HepG2 (cell line): ENCODE results near the gene METTL1. TPM values are rescaled to one million over a fixed set of nuclear protein-coding genes. Genes with fewer than 3 reads are reported as not detected.

ENCODE experiments used
- CBFB ChIP-seq: sonication (generic); formaldehyde crosslinking; IDR thresholded peaks from 2 replicates; pipeline ENCODE4 v1.4.0; 2020; ENCODE audit warnings: missing genetic modification reagents
- JDP2 ChIP-seq: sonication (generic); formaldehyde crosslinking; IDR thresholded peaks from 2 replicates; pipeline ENCODE4 v1.8.1; 2022; ENCODE audit warnings: missing genetic modification reagents, borderline replicate concordance
- NKX3-1 ChIP-seq: sonication (generic); formaldehyde crosslinking; IDR thresholded peaks from 2 replicates; pipeline ENCODE4 v1.5.0; 2020; ENCODE audit warnings: missing genetic modification reagents
- POGZ ChIP-seq: sonication (generic); formaldehyde crosslinking; IDR thresholded peaks from 2 replicates; pipeline ENCODE4 v1.4.0; 2020; ENCODE audit warnings: mild to moderate bottlenecking, missing genetic modification reagents
- SOX6 ChIP-seq, 2 experiments: fragments of 450-650 bp in 1 of 2; sonication (generic) in 1 of 2; formaldehyde crosslinking in 1 of 2; IDR thresholded peaks; 2 replicates each; pipeline versions ENCODE4 v1.4.0 to v1.6.1; 2017 to 2020; ENCODE audit warnings: antibody characterized with exemption in 1 of 2, mild to moderate bottlenecking in 1 of 2, missing genetic modification reagents in 1 of 2
- TCF12 ChIP-seq, 2 experiments: fragments of 450-650 bp in 1 of 2; sonication (generic) in 1 of 2; formaldehyde crosslinking in 1 of 2; IDR thresholded peaks; 2 replicates each; pipeline versions ENCODE4 v1.6.1 to v1.8.0; 2017 to 2022; ENCODE audit warnings: antibody characterized with exemption in 1 of 2, mild to moderate bottlenecking in 1 of 2, missing genetic modification reagents in 1 of 2, moderate library complexity in 1 of 2
- ZFP82 ChIP-seq: sonication (generic); formaldehyde crosslinking; IDR thresholded peaks from 2 replicates; pipeline ENCODE4 v1.5.1; 2020; ENCODE audit warnings: mild to moderate bottlenecking, missing genetic modification reagents, borderline replicate concordance
- ZNF30 ChIP-seq: sonication (generic); formaldehyde crosslinking; IDR thresholded peaks from 2 replicates; pipeline ENCODE4 v1.5.0; 2020; ENCODE audit warnings: mild to moderate bottlenecking, missing genetic modification reagents
- ZNF367 ChIP-seq: sonication (generic); formaldehyde crosslinking; IDR thresholded peaks from 2 replicates; pipeline ENCODE4 v1.4.0; 2020; ENCODE audit warnings: missing genetic modification reagents, borderline replicate concordance
- ZNF557 ChIP-seq: sonication (generic); formaldehyde crosslinking; IDR thresholded peaks from 2 replicates; pipeline ENCODE4 v1.4.0; 2020; ENCODE audit warnings: missing genetic modification reagents
- polyA plus RNA-seq, 8 experiments: library from polyadenylated mRNA; depleted of rRNA in 3 of 8; stranded (reverse) in 7 of 8; unstranded in 1 of 8; fragments of >200 nt; fragmentation: Illumina TruSeq in 4 of 8; extraction: Trizol in 4 of 8; gene quantifications; 2 replicates each; pipeline versions ENCODE4 v1.2.1 to v1.2.3, GENCODE V29; 2011 to 2016; ENCODE audit warnings: low read depth in 4 of 8, missing spikeins in 1 of 8, mixed read lengths in 1 of 8; ENCODE audit not compliant: insufficient read depth in 1 of 8
- total RNA-seq, 5 experiments: library from RNA; depleted of rRNA; stranded (reverse); fragments of >200 nt; fragmentation: Illumina TruSeq; extraction: Trizol; gene quantifications; 2 replicates each; pipeline ENCODE4 v1.2.3, GENCODE V29; 2016; ENCODE audit warnings: low read depth in 1 of 5
- TF ChIP-seq, protein P1 (sequence below): fragments of 450-650 bp; IDR thresholded peaks from 2 replicates; pipeline ENCODE4 v1.6.1; 2017
- TF ChIP-seq, protein P2 (sequence below): sonication (generic); formaldehyde crosslinking; IDR thresholded peaks from 2 replicates; pipeline ENCODE4 v1.4.0; 2020; ENCODE audit warnings: missing genetic modification reagents, borderline replicate concordance
- TF ChIP-seq, protein P3 (sequence below): IDR thresholded peaks from 2 replicates; pipeline ENCODE4 v1.6.1; 2016; ENCODE audit warnings: low read depth, missing genetic modification reagents, missing compliant biosample characterization
- TF ChIP-seq, protein P4 (sequence below): sonication (generic); formaldehyde crosslinking; IDR thresholded peaks from 2 replicates; pipeline ENCODE4 v1.8.1; 2023; ENCODE audit warnings: missing genetic modification reagents, inconsistent platforms, borderline replicate concordance
- TF ChIP-seq, protein P5 (sequence below): sonication (generic); formaldehyde crosslinking; IDR thresholded peaks from 2 replicates; pipeline ENCODE4 v1.8.0; 2022; ENCODE audit warnings: mild to moderate bottlenecking, missing genetic modification reagents

METTL1 gene
- total and polyA plus RNA-seq, 2 of the 13 experiments (the other 11 are each of a cell fraction or from before 2014, with no cell fraction given): 34.7 to 36.9 TPM

DNA sequence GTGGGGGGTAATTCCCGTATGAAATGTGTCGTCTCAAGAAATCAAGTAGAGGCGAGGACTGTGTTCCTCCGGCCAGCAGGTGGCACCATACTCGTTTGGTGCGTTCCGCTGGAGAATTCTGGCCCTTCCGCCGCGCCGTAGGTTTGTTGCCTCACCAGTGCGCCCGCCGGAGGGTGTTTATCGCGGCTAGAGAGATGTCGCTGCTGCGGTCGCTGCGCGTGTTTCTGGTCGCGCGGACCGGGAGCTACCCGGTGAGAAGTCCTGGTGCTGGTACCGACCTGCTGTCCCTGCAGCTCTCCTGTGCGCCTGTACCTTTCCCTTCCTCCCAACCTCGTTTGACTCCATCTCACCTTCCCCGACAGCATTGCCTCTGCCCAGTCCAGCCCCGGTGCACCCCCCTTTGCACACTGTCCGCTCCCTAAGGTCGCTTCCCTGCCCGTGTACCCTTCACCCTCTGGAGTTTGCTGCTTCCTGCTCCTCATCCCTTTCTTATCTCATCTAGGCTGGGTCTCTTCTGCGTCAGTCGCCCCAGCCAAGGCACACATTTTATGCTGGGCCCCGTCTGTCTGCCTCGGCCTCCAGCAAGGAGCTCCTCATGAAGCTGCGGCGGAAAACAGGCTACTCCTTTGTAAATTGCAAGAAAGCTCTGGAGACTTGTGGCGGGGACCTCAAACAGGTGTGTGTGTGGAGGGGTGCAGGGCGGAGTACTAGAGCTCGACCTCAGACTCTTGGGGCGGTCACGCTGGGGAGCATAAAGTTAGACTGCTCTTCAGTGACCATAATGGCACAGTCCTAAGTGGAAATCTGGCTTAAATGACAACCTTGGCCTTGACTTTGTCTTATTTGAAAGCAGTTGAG is 10.9 kb upstream of the METTL1 start, which contains the start of gene TSFM (continued):
- TF ChIP-seq, protein P1, sequence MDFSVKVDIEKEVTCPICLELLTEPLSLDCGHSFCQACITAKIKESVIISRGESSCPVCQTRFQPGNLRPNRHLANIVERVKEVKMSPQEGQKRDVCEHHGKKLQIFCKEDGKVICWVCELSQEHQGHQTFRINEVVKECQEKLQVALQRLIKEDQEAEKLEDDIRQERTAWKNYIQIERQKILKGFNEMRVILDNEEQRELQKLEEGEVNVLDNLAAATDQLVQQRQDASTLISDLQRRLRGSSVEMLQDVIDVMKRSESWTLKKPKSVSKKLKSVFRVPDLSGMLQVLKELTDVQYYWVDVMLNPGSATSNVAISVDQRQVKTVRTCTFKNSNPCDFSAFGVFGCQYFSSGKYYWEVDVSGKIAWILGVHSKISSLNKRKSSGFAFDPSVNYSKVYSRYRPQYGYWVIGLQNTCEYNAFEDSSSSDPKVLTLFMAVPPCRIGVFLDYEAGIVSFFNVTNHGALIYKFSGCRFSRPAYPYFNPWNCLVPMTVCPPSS: no peak
- TF ChIP-seq, protein P2, sequence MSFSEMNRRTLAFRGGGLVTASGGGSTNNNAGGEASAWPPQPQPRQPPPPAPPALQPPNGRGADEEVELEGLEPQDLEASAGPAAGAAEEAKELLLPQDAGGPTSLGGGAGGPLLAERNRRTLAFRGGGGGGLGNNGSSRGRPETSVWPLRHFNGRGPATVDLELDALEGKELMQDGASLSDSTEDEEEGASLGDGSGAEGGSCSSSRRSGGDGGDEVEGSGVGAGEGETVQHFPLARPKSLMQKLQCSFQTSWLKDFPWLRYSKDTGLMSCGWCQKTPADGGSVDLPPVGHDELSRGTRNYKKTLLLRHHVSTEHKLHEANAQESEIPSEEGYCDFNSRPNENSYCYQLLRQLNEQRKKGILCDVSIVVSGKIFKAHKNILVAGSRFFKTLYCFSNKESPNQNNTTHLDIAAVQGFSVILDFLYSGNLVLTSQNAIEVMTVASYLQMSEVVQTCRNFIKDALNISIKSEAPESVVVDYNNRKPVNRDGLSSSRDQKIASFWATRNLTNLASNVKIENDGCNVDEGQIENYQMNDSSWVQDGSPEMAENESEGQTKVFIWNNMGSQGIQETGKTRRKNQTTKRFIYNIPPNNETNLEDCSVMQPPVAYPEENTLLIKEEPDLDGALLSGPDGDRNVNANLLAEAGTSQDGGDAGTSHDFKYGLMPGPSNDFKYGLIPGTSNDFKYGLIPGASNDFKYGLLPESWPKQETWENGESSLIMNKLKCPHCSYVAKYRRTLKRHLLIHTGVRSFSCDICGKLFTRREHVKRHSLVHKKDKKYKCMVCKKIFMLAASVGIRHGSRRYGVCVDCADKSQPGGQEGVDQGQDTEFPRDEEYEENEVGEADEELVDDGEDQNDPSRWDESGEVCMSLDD (CRISPR knock-in tag): no peak
- TF ChIP-seq ZNF367 (CRISPR knock-in tag) (no peak), TCF12 (IDR thresholded peaks at IDR 0.05) (no peak), TCF12 (CRISPR knock-in tag; IDR thresholded peaks at IDR 0.05) (peak; percentile 57; the same call in 1 of the 2 replicates), CBFB (CRISPR knock-in tag) (peak; percentile 85), ZNF30 (CRISPR knock-in tag) (0 out of 2 replicates have a peak, but pooled peaks have one; percentile 63), ZNF557 (CRISPR knock-in tag) (0 out of 2 replicates have a peak, but pooled peaks have one; percentile 55), ZFP82 (peak; percentile 80; the same call in 1 of the 2 replicates), JDP2 (CRISPR knock-in tag) (no peak), POGZ (peak; percentile 97), SOX6 (IDR thresholded peaks at IDR 0.05) (no peak), SOX6 (CRISPR knock-in tag; IDR thresholded peaks at IDR 0.05) (peak; percentile 78), NKX3-1 (CRISPR knock-in tag) (0 out of 2 replicates have a peak, but pooled peaks have one; percentile 65)
- TF ChIP-seq, protein P3, sequence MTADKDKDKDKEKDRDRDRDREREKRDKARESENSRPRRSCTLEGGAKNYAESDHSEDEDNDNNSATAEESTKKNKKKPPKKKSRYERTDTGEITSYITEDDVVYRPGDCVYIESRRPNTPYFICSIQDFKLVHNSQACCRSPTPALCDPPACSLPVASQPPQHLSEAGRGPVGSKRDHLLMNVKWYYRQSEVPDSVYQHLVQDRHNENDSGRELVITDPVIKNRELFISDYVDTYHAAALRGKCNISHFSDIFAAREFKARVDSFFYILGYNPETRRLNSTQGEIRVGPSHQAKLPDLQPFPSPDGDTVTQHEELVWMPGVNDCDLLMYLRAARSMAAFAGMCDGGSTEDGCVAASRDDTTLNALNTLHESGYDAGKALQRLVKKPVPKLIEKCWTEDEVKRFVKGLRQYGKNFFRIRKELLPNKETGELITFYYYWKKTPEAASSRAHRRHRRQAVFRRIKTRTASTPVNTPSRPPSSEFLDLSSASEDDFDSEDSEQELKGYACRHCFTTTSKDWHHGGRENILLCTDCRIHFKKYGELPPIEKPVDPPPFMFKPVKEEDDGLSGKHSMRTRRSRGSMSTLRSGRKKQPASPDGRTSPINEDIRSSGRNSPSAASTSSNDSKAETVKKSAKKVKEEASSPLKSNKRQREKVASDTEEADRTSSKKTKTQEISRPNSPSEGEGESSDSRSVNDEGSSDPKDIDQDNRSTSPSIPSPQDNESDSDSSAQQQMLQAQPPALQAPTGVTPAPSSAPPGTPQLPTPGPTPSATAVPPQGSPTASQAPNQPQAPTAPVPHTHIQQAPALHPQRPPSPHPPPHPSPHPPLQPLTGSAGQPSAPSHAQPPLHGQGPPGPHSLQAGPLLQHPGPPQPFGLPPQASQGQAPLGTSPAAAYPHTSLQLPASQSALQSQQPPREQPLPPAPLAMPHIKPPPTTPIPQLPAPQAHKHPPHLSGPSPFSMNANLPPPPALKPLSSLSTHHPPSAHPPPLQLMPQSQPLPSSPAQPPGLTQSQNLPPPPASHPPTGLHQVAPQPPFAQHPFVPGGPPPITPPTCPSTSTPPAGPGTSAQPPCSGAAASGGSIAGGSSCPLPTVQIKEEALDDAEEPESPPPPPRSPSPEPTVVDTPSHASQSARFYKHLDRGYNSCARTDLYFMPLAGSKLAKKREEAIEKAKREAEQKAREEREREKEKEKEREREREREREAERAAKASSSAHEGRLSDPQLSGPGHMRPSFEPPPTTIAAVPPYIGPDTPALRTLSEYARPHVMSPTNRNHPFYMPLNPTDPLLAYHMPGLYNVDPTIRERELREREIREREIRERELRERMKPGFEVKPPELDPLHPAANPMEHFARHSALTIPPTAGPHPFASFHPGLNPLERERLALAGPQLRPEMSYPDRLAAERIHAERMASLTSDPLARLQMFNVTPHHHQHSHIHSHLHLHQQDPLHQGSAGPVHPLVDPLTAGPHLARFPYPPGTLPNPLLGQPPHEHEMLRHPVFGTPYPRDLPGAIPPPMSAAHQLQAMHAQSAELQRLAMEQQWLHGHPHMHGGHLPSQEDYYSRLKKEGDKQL (CRISPR knock-in tag): no peak
- TF ChIP-seq, protein P4, sequence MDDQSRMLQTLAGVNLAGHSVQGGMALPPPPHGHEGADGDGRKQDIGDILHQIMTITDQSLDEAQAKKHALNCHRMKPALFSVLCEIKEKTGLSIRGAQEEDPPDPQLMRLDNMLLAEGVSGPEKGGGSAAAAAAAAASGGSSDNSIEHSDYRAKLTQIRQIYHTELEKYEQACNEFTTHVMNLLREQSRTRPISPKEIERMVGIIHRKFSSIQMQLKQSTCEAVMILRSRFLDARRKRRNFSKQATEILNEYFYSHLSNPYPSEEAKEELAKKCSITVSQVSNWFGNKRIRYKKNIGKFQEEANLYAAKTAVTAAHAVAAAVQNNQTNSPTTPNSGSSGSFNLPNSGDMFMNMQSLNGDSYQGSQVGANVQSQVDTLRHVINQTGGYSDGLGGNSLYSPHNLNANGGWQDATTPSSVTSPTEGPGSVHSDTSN (CRISPR knock-in tag): no peak
- TF ChIP-seq, protein P5, sequence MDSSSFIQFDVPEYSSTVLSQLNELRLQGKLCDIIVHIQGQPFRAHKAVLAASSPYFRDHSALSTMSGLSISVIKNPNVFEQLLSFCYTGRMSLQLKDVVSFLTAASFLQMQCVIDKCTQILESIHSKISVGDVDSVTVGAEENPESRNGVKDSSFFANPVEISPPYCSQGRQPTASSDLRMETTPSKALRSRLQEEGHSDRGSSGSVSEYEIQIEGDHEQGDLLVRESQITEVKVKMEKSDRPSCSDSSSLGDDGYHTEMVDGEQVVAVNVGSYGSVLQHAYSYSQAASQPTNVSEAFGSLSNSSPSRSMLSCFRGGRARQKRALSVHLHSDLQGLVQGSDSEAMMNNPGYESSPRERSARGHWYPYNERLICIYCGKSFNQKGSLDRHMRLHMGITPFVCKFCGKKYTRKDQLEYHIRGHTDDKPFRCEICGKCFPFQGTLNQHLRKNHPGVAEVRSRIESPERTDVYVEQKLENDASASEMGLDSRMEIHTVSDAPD (CRISPR knock-in tag): no peak
